K562 (cell line): Measurements from ENCODE around the gene FLVCR2.

ENCODE experiments used
- EP300 ChIP-seq: IDR thresholded peaks from 2 replicates; pipeline ENCODE4 v1.6.1; 2012; ENCODE audit warnings: low read length, improper control_type of control experiment
- MAFF ChIP-seq: IDR thresholded peaks from 2 replicates; pipeline ENCODE4 v1.6.1; 2012; ENCODE audit warnings: low read length, improper control_type of control experiment
- MAX ChIP-seq: sonication (generic); formaldehyde crosslinking; IDR thresholded peaks from 2 replicates; pipeline ENCODE4 v1.9.0; 2022; ENCODE audit warnings: mild to moderate bottlenecking, missing genetic modification reagents
- PHF8 ChIP-seq: fragments of 200-600 bp; sonication (generic); IDR thresholded peaks from 2 replicates; pipeline ENCODE4 v1.6.1; 2012; ENCODE audit warnings: mixed run types, mild to moderate bottlenecking, inconsistent platforms, low read length, moderate library complexity, borderline replicate concordance
- POLR2G ChIP-seq: fragments of 200-400 bp; formaldehyde crosslinking; IDR thresholded peaks from 2 replicates; pipeline ENCODE4 v1.6.1; 2017; ENCODE audit warnings: low read depth, mild to moderate bottlenecking, antibody characterized with exemption, low read length, moderate library complexity
- ZBED1 ChIP-seq: IDR thresholded peaks from 2 replicates; pipeline ENCODE4 v1.6.1; 2014
- ZBTB9 ChIP-seq: fragments of 450-650 bp; formaldehyde crosslinking; IDR thresholded peaks from 2 replicates; pipeline ENCODE4 v1.4.0; 2020; ENCODE audit warnings: mild to moderate bottlenecking, moderate library complexity
- ZNF551 ChIP-seq: fragments of 250-450 bp; sonication (Bioruptor Pico); IDR thresholded peaks from 2 replicates; pipeline ENCODE4 v1.5.0; 2021; ENCODE audit warnings: mild to moderate bottlenecking, moderate library complexity
- ZNF766 ChIP-seq: fragments of 200-800 bp; sonication (Bioruptor generic); conservative IDR thresholded peaks from 2 replicates; pipeline ENCODE4 v1.6.1; 2016; ENCODE audit warnings: missing genetic modification characterization, missing compliant biosample characterization

- TF ChIP-seq MAX (CRISPR knock-in tag) = no peak
- no peak for TF ChIP-seq EP300
- no peak for TF ChIP-seq MAFF
- no peak for TF ChIP-seq ZBTB9
- TF ChIP-seq ZNF551 = no peak
- TF ChIP-seq PHF8 = no peak
- TF ChIP-seq ZBED1 = no peak
- no peak for TF ChIP-seq ZNF766 (CRISPR knock-in tag)
- no peak for TF ChIP-seq POLR2G
Measured at GRCh38 chr14:75615200-75615599, 36.8 kb downstream of the FLVCR2 start.
